ENCODE results near the gene PLEK.

The PLEK gene

DNA sequence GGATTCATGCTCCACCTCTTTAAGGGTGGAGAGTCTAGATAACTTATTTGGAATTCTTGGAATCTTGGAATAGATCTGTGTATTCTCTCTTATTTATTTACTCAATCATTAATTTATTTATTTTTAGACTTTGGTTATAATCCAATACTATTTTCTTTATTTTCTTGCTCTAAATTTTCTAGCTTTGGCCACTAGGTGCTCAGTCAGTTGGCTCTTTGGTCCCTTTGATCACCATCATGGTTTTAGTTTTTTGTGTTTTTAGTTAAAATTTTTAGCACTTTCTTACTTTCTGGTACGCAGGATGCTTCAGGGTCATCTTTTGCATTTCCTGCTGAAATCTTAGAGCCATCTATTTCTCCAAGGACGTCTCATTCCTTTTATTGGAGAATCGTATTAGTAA lies 5.2 kb upstream of the PLEK start:
- 0 out of 2 replicates have a peak, but pooled peaks have one; percentile 12 for TF ChIP-seq CTCF (IDR thresholded peaks at IDR 0.05)

DNA sequence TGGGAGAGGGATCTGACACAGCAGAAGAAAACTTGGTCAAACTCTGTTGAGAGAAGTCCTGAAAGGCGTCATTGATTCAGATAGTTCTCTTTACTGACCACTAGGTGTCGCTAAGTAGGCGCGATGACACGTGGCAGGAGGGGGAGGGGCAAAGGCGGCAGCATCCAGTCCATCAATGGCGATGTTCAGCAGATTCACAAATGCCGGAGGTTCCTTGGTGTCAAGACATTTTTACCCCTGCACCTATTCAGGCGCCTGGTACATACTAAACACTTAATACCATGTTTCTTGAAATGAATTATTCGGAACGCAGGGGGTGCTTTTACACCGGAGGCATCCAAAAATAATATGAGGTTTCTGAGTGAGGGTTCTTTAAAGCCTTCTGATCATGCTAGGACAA lies 3.0 kb upstream of the PLEK start:
- TF ChIP-seq CTCF (IDR thresholded peaks at IDR 0.05), result peak; percentile 51; the same call in 1 of the 2 replicates

GRCh38 chr2:68362749-68363148 lies 2.3 kb upstream of the PLEK start:
- TF ChIP-seq CTCF (IDR thresholded peaks at IDR 0.05), result no peak

GRCh38 chr2:68363721-68364120 lies 1.4 kb upstream of the PLEK start:
- TF ChIP-seq CTCF (IDR thresholded peaks at IDR 0.05), result no peak

DNA sequence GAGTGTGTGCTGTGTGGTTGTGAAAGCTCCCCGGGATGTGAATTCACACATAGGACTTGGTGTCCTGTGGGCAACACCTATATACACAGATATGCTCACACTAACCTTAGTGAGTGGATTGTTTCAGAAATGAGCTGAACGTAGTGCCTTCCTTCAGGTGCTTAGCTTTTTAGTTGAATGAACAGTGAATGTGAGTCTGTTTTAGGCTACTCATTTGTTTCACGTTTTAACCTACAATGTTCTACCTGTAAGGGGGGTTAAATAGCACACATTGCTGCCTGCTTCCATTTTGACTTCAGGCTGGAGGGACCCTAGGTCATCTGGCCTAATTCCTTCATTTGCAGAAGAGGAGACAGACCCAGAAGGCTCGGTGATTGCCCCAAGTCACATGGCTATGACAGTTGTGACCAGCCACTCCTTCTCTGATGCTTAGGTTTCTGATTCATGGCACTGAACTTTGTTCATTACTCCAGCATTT lies 1.0 kb downstream of the PLEK start:
- no peak for TF ChIP-seq CTCF (IDR thresholded peaks at IDR 0.05)

- no peak for TF ChIP-seq CTCF (IDR thresholded peaks at IDR 0.05)
Measured at GRCh38 chr2:68367953-68368653, 3.0 kb downstream of the PLEK start.

DNA sequence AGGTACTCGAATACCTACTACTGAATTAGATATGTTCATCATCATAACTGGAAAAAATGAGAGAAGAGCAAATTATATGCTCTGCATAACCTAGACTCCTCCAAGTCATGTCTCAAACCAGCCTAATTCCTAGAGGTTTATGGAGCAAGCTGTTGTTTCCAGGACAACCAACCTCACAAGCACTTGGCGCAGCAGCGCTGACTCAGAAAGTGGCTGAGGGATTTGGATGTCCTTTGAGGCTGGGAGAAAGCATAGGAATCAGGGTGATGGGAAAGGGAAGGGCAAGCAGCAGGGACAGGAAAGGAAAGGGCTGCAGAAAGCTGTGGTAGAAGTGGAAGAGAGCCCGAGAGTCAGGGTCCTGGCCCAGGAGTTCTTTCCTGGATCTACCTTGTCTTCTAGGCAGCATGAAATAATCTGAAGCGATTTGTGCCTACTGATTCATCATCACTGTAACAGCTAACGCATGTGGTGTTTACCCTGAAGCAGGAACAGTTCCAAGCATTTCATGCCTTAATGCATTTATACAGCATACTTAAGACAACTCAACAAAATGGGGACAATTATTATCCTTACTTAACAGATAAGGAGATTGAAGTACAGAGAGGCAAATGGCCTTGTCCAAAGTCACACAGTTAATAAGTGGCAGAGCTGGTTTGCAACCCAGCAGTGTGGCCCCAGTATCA lies 3.7 kb downstream of the PLEK start:
- TF ChIP-seq CTCF (IDR thresholded peaks at IDR 0.05), result no peak

Data from LNCAP (cell line).